Stimulated activated CD4-positive, alpha-beta T cell treated with anti-CD3 and anti-CD28 coated beads, Interleukin-15, amount 100 ng/mL, for 1 hour (primary cell): Measurements from ENCODE around the gene S1PR4.
A peak's percentile ranks its signal among the peaks of the same experiment; 100 is the strongest.
"Not testable (repeated sequence)": the region's sequence is repeated elsewhere in the genome, so short reads cannot be mapped to it uniquely, and the experiment has no call there.

Source experiments
- DNase-seq, 2 donors: peaks; one replicate each; pipeline ENCODE4 v3.0.0-alpha.2; 2020; ENCODE audit warnings: low read depth in 1 of 2, low spot score in 1 of 2

S1PR4 gene

DNA sequence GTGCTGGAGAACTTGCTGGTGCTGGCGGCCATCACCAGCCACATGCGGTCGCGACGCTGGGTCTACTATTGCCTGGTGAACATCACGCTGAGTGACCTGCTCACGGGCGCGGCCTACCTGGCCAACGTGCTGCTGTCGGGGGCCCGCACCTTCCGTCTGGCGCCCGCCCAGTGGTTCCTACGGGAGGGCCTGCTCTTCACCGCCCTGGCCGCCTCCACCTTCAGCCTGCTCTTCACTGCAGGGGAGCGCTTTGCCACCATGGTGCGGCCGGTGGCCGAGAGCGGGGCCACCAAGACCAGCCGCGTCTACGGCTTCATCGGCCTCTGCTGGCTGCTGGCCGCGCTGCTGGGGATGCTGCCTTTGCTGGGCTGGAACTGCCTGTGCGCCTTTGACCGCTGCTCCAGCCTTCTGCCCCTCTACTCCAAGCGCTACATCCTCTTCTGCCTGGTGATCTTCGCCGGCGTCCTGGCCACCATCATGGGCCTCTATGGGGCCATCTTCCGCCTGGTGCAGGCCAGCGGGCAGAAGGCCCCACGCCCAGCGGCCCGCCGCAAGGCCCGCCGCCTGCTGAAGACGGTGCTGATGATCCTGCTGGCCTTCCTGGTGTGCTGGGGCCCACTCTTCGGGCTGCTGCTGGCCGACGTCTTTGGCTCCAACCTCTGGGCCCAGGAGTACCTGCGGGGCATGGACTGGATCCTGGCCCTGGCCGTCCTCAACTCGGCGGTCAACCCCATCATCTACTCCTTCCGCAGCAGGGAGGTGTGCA is 587 bp downstream of the S1PR4 start:
- DNase-seq: no peak

DNA sequence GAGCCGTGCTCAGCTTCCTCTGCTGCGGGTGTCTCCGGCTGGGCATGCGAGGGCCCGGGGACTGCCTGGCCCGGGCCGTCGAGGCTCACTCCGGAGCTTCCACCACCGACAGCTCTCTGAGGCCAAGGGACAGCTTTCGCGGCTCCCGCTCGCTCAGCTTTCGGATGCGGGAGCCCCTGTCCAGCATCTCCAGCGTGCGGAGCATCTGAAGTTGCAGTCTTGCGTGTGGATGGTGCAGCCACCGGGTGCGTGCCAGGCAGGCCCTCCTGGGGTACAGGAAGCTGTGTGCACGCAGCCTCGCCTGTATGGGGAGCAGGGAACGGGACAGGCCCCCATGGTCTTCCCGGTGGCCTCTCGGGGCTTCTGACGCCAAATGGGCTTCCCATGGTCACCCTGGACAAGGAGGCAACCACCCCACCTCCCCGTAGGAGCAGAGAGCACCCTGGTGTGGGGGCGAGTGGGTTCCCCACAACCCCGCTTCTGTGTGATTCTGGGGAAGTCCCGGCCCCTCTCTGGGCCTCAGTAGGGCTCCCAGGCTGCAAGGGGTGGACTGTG is 1.2 kb downstream of the S1PR4 start:
- peak in 1 of 2 donors; percentile 36 for DNase-seq

DNA sequence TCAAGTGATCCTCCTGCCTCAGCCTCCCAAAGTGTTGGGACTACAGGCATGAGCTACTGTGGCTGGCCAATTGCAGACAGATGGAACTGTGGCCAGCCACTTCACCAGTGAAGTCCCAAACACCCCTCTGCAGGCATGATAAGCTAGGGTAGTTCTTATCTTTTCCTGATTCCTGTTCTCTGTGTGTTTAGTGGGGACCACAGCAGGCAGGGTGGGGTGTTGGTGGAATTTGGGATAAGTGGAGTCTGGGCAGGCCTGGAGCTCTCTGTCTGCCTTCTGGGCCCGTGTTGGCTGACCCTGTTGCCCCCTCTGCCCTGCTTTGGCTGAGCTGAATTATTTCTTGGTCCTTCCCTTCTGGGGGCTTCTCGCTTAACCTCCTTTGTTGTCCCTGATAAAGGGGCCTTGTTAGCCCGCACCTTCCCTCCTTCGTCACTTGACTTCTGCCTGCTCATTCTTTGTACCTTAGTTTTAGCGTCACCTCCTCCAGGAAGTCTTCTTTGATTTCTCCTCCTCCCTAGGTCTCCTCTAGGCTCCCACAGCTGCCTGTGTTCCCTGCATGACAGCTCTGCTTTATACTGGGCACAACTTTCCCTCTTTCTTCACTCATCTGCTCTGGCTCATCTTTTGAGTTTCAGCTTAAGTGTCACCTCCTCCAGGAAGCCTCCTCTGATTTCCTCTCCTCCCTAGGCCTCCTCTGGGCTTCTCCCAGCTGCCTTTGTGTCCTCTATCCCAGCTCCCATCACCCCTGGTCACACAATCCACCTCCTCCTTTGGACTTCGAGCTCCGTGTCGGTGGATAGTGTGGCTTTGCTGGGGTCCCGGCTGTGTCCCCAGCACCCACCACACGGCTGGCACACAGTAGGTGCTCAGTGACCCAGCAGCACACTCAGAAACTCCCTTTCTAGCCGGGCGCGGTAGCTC is 5.4 kb downstream of the S1PR4 start:
- no peak for DNase-seq

DNA sequence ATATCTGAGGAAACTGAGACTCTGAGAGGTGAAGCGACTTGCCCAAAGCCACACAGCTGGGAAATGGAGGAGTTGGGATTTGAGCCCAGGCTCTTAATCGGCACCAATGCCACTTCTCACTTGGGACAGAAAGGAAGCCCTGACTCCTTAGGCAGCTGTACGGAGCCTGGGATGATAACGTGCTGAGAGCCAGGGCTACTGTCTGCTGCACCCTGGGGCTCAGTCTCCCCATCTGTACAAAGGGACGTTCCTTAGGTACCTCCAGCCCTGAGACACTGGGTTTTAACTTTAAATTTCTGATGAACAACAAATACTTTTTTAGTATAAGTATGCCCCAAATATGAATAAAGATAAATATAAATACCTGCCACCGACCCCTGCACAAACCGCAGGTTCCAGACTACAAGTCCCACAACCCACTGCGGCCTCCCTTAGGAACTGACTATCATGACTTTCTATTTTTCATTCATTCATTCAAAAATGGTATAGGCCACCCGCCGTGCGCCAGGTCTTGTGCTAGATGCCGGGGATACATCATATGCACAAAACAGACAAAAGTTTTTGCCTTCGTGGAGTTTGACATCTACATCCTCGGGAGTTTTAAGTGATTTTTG is 6.4 kb downstream of the S1PR4 start:
- DNase-seq: peak in 1 of 2 donors; percentile 49

DNA sequence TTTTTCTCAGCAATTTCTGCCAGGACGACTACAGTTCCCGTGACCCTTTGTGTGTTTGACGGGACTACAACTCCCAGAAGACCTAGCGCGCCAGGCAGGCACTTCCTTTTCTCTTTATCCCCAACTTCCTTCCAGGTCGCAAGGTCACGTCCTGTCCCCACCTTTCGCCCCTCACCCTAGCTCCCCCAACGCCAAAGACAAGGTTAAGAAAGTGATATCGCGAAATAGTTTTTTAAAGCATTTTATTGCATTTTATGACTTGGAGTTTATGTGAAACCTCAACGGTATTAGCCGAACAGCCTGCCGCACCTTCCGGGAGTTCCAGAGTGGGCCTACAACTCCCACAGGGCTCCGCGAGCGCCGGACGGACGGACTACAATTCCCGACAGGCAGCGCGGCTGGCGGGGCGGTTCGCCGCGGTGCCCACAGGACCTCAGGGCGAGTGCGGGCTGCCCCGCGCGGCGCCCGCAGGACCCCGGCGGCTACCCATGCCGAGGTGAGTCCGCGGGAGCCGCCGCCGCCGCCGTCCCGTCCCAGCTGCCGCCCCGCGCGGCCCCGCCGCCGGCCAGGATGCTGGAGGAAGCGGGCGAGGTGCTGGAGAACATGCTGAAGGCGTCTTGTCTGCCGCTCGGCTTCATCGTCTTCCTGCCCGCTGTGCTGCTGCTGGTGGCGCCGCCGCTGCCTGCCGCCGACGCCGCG is 7.0 kb downstream of the S1PR4 start, which contains the start of gene NCLN:
Gene NCLN (plus strand): TSS at position 470 of the 699 bp plus-strand sequence. CDS start 101 bp downstream, at position 571.
- peak; percentile 90 to 93 for DNase-seq

DNA sequence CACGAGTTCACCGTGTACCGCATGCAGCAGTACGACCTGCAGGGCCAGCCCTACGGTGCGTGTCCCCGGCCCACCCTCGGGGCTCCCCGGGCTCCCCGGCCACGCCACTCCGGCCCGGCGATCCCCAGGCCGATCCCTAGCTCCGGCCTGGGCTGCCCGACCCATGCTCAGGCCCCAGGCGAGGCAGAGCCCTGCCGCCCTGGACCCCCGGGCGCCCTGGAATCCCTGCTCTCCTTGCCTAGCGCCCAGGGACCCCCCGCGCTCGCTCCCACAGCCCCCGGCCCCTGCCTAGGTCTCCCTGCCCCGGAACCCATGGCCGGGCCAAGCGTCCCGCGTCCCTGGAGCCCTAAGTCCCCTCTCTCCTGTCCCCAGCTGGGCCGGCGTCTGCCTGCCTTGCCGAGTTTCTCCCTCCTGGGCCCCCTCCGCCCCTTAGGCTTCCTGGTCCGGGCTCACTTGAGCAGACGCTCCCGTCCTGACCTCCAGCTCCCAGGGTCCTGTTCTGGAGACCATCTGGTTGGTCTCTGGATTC is 7.7 kb downstream of the S1PR4 start:
- no peak for DNase-seq

DNA sequence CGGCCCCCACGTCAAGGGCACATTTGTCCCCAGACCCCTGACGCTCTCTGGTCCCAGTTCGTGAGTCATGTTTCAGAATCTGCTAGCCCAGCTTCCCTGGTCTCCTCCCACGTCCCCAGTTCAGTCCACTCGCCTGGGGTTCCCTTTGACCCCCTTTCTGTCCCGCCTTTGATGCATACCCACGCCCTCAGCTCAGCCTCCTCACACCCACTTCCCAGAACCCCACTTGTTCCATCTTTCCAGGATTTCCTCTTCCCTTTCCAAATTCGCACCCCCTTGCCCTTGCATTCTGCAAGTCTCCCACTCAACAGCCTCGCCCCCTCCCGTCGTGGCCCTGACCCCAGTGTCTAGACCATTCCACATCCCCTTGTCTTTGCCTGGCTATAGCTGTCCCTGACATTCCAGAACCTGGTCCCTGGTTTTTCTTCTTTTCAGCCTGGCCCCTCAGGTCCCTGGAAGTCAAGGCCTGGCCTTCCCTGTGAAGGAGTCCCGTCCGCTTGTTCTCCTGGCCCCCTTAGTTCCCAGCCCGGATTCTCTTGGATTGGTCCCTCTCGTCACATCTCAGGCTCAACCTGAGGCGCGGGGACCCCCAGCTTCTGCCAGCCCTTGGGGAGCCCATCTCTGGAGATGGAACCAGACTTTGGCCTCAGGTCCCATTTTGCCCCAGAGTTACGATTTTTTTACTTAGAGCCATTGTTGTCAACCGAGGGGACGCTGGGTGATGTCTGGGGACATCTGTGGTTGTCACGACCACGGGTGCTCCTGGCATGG is 8.5 kb downstream of the S1PR4 start:
- no peak for DNase-seq

DNA sequence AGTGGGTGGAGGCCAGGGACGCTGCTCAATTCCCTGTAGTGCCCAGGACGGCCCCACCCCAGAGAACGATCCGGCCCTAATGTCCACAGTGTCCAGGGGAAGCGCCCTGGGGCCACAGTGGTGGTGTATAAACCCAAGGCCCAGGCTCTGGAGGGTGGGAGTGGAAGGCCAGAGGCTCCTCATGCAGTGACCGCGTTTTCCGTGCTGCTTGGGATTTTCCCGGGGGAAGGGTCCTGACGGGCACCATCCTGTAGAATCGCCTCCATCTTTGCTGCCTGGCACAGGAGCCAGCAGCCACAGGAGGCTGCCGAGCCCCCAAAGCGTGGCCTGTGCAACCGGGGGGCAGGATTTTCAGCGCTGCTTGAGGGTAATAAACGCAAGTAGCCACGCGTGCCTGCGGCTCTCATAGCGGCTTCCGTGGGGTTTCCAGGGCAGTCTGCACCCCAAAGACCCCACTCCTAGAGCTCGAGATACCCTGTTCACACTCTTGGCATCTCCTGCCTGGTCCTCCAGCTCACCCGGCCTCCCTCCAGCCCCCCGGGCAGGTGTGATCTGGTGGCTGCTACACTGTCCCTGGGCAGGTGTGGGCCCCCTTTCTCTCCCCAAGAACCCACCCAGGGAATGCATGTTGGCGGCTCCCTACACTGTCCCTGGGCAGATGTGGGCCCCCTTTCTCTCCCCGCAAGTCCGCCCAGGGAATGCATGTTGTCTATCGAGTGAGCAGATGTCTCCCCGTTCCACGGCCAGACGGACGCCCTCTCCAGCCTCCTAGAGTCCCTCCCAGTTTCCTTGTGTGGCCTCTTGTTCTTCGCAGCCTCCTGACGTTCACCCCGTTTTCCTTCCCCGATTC is 9.3 kb downstream of the S1PR4 start:
- DNase-seq: no peak

DNA sequence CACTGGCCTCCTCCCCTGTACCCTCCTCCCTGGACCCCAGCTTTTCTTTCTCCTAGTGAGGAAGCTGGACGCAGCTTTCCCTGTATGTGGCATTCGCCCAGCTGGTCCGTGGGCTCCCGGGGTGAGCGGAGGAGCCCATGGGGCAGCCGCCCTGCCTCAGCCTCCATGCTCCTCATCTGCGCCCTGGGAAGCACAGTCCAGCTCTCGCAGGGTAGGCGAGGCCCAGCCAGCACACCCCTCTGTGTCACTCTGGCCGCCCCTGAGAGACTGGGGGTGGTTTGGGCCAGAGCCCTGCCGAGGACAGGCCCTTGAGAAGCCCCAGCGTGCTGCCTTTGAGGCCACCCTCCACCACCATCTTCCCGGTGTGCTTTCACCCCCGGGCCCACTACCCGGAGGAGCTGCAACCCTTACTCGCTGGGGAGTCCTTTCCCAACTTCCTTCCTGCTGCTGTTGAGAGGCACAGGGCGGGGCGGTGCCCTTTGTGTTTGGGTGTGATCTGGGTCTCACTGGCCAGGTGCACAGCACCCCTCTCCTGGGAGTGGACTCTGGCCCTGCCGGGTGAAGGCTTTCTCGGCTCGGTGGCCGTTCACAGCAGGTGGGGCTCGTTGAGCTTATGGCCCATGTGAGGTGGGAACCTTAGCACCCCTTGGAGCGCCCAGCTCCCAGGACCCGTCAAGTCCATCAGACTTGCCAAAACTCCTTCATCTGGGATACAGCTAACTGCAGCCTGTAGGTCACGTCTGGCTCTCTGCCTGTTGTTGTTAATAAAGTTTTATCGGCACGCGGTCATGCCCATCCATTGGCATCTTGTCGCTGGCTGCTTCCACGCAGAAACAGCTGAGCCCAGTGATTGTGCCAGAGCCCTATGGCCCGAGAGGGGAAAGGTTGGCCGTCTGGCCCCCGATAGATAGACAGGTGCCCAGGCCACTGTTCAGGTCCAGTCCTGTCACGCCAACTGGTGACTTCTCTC is 10.3 kb downstream of the S1PR4 start:
- no peak for DNase-seq

DNA sequence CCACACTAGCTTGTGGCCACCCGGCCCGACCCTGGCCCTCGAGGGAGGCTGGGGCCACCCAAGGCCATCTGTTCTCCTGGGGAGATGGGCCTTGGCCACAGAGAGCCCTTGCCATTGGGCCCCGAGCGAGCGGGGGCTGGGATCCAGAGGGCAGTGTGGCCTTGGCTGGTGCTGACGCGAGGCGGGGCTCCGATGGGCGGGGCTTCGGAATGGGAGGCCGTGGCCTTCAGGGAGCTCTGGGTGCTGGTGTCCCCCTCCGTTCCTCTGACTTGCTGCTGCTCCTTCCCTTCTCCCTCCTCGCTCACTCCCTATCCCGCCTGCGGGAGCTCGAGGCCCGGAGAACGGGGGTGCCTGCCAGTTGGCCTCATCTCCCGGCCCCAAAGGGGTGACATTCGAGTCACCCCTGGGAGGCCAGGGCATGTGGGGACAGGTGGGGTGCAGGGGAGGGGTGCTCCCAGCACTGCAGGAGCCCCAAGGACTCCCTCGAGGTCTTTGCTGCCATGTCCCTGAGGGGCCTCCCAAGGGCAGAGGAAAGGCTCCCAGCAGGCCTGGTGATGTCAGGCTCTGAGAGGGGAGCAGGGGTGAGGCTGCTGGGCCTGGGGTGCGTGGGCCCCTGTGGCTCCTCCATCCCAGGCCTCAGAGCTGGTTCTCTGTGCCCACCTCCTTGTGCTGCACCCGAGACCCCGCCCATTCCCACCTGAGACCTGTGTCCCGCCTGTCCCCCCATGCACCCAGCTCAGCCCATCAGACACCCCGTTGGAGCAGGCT is 11.3 kb downstream of the S1PR4 start:
- DNase-seq: no peak

DNA sequence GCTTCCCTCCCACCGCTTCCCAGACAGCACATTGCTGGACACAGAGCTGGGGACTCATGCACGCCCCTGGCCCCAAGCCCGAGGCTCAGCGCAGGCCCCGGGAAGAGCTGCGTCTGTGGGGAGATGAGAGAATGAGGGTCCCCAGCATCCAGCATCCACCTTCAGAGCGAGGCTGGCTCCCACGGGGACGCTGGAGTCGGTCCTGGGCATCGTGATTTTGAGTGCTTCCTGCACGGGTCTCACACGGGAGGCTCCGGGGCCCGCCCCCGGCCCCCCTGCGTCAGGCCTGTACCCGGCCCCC is 11.9 kb downstream of the S1PR4 start:
- no peak for DNase-seq

DNA sequence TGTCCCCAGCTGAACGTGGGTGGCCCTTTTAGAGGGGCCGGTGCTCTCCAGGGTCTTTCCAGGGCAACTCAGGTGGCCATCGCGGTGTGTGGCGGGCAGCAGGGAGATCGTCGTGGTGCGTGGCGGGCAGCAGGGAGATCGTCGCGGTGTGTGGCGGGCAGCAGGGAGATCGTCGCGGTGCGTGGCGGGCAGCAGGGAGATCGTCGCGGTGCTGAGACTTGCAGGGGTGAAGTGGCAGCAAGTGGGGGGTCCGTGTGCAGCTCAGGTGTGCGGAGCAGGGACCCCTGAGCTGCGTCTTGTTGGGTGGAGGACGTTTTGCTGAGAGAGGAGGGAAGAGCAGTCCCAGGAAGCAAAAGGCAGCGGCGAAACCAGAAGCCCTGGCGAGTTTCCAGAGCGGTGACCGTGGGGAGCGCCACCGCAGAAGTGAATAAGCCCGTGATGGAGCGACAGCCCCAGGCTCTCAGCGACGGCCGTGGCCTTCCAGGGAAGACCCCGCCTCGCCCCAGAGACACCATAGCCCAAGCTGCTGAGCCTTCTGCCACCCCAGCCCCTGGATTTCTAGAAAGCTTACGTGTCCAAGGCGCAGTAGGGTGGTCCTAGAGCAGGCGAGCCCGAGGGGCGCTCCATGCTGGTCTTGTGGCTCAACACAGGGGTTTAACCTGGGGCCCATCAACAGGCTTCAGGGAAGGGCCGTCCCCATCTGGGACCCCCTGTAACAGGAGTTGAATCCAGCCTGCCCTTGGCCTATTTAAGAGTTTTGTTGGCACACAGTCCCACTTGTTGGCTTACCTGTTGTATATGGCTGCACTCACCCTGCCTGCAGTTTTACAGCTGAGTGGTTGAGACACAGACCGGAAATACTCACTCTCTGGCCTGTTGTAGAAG is 12.6 kb downstream of the S1PR4 start:
- DNase-seq: no peak

DNA sequence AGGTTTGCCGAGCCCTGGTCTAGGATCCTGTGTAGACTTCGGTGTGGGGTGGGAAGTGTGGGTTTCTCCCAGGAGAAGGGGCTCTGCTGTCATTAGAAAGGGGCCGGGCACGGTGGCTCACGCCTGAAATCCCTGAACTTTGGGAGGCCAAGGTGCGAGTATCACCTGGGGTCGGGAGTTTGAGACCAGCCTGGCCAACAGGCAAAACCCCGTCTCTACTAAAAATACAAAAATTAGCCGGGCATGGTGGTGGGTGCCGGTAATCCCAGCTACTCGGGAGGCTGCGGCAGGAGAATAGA is 13.2 kb downstream of the S1PR4 start:
- DNase-seq: not testable (repeated sequence)

DNA sequence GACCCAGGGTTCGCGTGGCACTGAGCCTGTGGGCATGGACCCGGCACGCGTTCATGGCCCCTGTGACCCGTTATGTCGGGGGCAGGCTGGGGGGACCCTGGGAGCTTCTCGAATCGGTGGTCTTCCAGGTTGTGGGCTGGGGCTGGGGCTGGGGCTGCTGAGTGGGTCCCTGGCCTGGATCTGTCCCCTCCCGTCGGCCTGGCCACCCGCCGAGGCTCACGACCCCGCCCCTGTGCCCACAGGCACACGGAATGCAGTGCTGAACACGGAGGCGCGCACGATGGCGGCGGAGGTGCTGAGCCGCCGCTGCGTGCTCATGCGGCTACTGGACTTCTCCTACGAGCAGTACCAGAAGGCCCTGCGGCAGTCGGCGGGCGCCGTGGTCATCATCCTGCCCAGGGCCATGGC is 13.7 kb downstream of the S1PR4 start:
- DNase-seq: no peak

DNA sequence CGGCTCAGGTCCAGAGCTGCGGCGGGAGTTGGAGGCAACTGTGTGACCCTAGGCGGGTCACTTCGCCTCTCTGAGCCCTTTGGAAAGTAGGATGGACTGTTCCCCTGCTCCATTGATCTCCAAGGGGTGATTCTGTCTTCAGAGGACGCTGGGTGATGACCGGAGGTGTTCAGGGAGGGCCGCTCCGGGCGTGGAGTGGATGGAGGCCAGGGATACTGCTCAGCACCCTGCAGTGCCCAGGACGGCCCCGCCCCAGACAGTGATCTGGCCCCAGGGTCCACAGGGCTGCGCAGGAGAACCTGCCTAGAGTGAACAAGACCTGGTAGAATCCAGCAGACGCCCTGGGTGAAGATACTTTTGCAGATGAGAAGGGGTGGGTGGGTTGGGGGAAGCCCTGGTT is 14.1 kb downstream of the S1PR4 start:
- DNase-seq: no peak
